Aorta (tissue), 5 donors: ENCODE measurements around the gene SFMBT2. TPM values are rescaled to one million over a fixed set of nuclear protein-coding genes. Genes with fewer than 3 reads are reported as not detected.

ENCODE experiments used
- ATAC-seq: fragments of 200-7000 bp; cut with Tn5 transposase; one replicate; pipeline ENCODE4 v1.9.1; 2022; ENCODE audit warnings: moderate library complexity; ENCODE audit not compliant: low FRiP score
- DNase-seq, 2 donors: peaks; one replicate each; pipeline ENCODE4 v3.0.0-alpha.2; 2020
- H3K27ac ChIP-seq, 2 donors: one replicate each; pipeline ENCODE4 v1.5.1; 2013; ENCODE audit warnings: low read length in 2 of 2, mild to moderate bottlenecking in 2 of 2, moderate library complexity in 2 of 2, control low read depth in 1 of 2, inconsistent platforms in 1 of 2, low read depth in 1 of 2
- H3K27me3 ChIP-seq, 2 donors: one replicate each; pipeline ENCODE4 v1.6.1; 2013; ENCODE audit warnings: control low read depth in 1 of 2, low read length in 1 of 2, mild to moderate bottlenecking in 1 of 2, moderate library complexity in 1 of 2; ENCODE audit not compliant: insufficient read depth in 2 of 2, control insufficient read depth in 1 of 2
- H3K36me3 ChIP-seq, 2 donors: one replicate each; pipeline ENCODE4 v1.6.1; 2013; ENCODE audit warnings: control low read depth in 1 of 2, low read length in 1 of 2, mild to moderate bottlenecking in 1 of 2; ENCODE audit not compliant: insufficient read depth in 2 of 2, control insufficient read depth in 1 of 2
- H3K4me1 ChIP-seq, 2 donors: one replicate each; pipeline ENCODE4 v1.6.1; 2013; ENCODE audit warnings: low read length in 2 of 2, control low read depth in 1 of 2, mild to moderate bottlenecking in 1 of 2, moderate library complexity in 1 of 2; ENCODE audit not compliant: insufficient read depth in 2 of 2, control insufficient read depth in 1 of 2
- H3K4me3 ChIP-seq, 2 donors: one replicate each; pipeline ENCODE4 v1.5.1; 2013; ENCODE audit warnings: low read length in 2 of 2, control low read depth in 1 of 2, mild to moderate bottlenecking in 1 of 2
- H3K9me3 ChIP-seq: one replicate; pipeline ENCODE4 v1.6.1; 2013; ENCODE audit warnings: mild to moderate bottlenecking, low read length; ENCODE audit not compliant: control insufficient read depth
- WGBS, 2 donors: extraction: QIAGEN DNeasy Blood & Tissue Kit; methylation state at CpG; one replicate each; pipeline ENCODE4 v1.1.7; 2013; 5-methylcytosine and 5-hydroxymethylcytosine counted together
- intact Hi-C, 2 donors: fragments of 100-400 bp; cut with DNase I; formaldehyde crosslinking; loops; one replicate each; pipeline versions ENCODE4 v1.14.2 to v1.15.0; 2022
- polyA plus RNA-seq, 2 donors: library from polyadenylated mRNA; stranded (reverse); fragments of 200-250 nt; gene quantifications; one replicate each; pipeline ENCODE4 v1.2.3, GENCODE V29; 2013
- total RNA-seq, 2 donors: library from RNA; stranded (reverse); fragmentation: NEBNext Ultra II Directional; extraction: Animal tissue kit (Norgen Biotek cat#: 25700); gene quantifications; one replicate each; pipeline ENCODE4 v1.2.1, GENCODE V29; 2021
- donor health status: healthy with polysubstance abuse.
- donor health status: Bipolar disorder and iron deficiency.
- donor health status: DM: no; HTN: no; CAD: no.
- donor health status: DM: no; HTN: no; CAD: no.
- donor health status: DM: yes; HTN: yes; CAD: no.

The SFMBT2 gene
- total and polyA plus RNA-seq, 4 donors, result 0.36 to 20.3 (median 5.2) TPM

GRCh38 chr10:7260412-7260900 is 150.4 kb downstream of the SFMBT2 start:
- 1 to 2% methylated on average over 3 of the region's 3 CpGs for WGBS, 2 donors
- ATAC-seq (peak; percentile 90), DNase-seq (peak in 1 of 2 donors; percentile 67)
- Histone ChIP-seq H3K27me3 (no peaks in the 10 kb centered on the region), H3K27ac (no peak overlapping the region), H3K4me1 (no peaks in the 10 kb centered on the region), H3K36me3 (no peaks in the 10 kb centered on the region), H3K4me3 (no peak overlapping the region), H3K9me3 (no peaks in the 10 kb centered on the region)
- intact Hi-C loops, result no loop called here

DNA sequence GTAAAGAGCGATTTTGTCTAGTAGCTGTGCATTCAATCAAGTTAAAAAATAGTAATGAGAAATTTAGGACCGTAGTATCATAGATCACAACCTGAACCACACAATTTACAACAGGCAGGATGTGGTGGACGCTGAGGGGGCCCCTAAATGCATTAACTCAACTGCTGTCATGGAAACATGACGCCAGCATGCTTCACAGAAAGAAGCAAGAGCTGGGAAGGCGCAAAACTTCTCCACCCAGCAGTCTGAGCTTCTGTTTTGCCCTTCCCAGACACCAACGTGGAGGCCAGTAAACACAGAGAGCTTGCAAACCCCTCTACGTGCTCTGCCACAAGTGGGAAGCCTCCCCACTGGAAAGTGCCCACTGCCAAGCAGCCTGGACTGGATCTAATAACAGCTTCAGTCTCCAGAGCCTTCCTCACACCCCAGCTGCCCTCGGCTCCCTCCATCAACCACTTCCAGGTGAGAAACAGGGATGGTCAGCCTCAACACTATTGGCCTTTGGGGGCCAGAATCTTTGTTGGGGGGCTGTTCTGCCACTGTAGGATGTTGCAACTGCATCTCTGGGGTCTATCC is 151.8 kb downstream of the SFMBT2 start:
- Histone ChIP-seq H3K36me3 (no peaks in the 10 kb centered on the region), H3K4me1 (no peaks in the 10 kb centered on the region), H3K27ac (no peak overlapping the region), H3K4me3 (no peak overlapping the region), H3K9me3 (no peaks in the 10 kb centered on the region), H3K27me3 (no peaks in the 10 kb centered on the region)
- 56 to 64% methylated on average over 8 of the region's 8 CpGs for WGBS, 2 donors
- DNase-seq (no peak), ATAC-seq (no peak)
- intact Hi-C loops, result no loop called here

- intact Hi-C loops, result no loop called here
- no peaks in the 10 kb centered on the region for H3K4me1 ChIP-seq
- H3K36me3 ChIP-seq, result no peaks in the 10 kb centered on the region
- 50 to 63% methylated on average over 2 of the region's 2 CpGs for WGBS, 2 donors
- ATAC-seq (no peak), DNase-seq (no peak)
- H3K27ac ChIP-seq, result no peak overlapping the region
- H3K4me3 ChIP-seq, result no peak overlapping the region
- H3K27me3 ChIP-seq, result no peaks in the 10 kb centered on the region
- H3K9me3 ChIP-seq, result peaks cover 2% of the 10 kb centered on the region
These were observed 155.3 kb downstream of the SFMBT2 start for GRCh38 chr10:7255517-7255916.

GRCh38 chr10:7251696-7252465 is 159.0 kb downstream of the SFMBT2 start:
- no peaks in the 10 kb centered on the region for H3K4me1 ChIP-seq
- H3K36me3 ChIP-seq, result no peaks in the 10 kb centered on the region
- WGBS, 2 donors, result 60% methylated on average over 12 of the region's 12 CpGs
- ATAC-seq (no peak), DNase-seq (no peak)
- H3K27ac ChIP-seq, result no peak overlapping the region
- no peak overlapping the region for H3K4me3 ChIP-seq
- H3K27me3 ChIP-seq, result no peaks in the 10 kb centered on the region
- intact Hi-C loops, result no loop called here
- peaks cover 2% of the 10 kb centered on the region for H3K9me3 ChIP-seq

DNA sequence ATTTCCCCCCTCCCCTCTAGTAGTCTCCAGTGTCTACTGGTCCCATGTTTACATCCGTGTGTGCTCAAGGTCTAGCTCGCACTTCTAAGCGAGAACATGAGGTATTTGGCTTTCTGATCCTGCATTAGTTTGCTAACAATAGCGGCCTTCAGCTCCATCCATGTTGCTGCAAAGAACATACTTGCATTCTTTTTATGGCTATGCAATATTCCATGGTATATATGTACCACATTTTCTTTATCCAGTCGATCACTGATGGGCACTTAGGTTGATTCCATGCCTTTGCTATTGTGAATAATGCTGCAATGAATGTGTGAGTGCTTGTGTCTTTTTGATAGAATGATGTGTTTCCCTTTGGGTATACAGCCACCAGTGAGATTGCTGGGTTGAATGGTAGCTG is 160.6 kb downstream of the SFMBT2 start:
- H3K4me1 ChIP-seq, result no peaks in the 10 kb centered on the region
- no peak for DNase-seq
- H3K4me3 ChIP-seq, result no peak overlapping the region
- no peak overlapping the region for H3K27ac ChIP-seq
- intact Hi-C loops, result no loop called here
- H3K9me3 ChIP-seq, result peaks cover 2% of the 10 kb centered on the region
- ATAC-seq, result no peak
- no peaks in the 10 kb centered on the region for H3K27me3 ChIP-seq
- WGBS, 2 donors, result 91 to 94% methylated on average over 5 of the region's 5 CpGs
- H3K36me3 ChIP-seq, result no peaks in the 10 kb centered on the region

GRCh38 chr10:7248585-7249164 is 162.2 kb downstream of the SFMBT2 start:
- 69 to 74% methylated on average over 11 of the region's 11 CpGs for WGBS, 2 donors
- Histone ChIP-seq H3K4me3 (no peak overlapping the region), H3K36me3 (no peaks in the 10 kb centered on the region), H3K27ac (no peak overlapping the region), H3K27me3 (no peaks in the 10 kb centered on the region), H3K4me1 (no peaks in the 10 kb centered on the region), H3K9me3 (peaks cover 2% of the 10 kb centered on the region)
- DNase-seq, result no peak
- intact Hi-C loops, result no loop called here
- no peak for ATAC-seq

GRCh38 chr10:7248148-7248547 is 162.7 kb downstream of the SFMBT2 start:
- 73% methylated on average over 8 of the region's 8 CpGs for WGBS, 2 donors
- H3K36me3 ChIP-seq, result no peaks in the 10 kb centered on the region
- DNase-seq (no peak), ATAC-seq (no peak)
- no peak overlapping the region for H3K4me3 ChIP-seq
- H3K4me1 ChIP-seq, result no peaks in the 10 kb centered on the region
- H3K9me3 ChIP-seq, result peaks cover 2% of the 10 kb centered on the region
- H3K27ac ChIP-seq, result no peak overlapping the region
- intact Hi-C loops, result no loop called here
- H3K27me3 ChIP-seq, result no peaks in the 10 kb centered on the region

DNA sequence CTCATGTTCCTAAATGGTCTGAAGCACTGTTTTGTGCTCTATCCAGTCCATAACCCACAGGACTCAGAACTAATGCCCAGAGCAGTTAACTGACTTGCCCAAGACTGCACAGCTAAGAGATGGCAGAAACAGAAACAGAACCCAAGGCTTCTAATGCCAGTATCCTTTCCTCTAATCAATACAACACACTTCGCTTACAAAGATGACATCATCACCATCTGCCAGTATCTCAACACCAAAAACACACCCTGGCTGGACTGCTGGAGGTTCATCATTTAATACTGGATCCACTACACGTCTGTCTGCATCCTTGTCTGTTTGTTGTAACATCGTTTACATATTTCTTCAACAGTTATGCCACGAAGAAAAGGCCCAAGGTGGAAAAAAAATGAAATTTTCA is 165.3 kb downstream of the SFMBT2 start:
- intact Hi-C loops, result no loop called here
- WGBS, 2 donors, result 75 to 76% methylated on average over 4 of the region's 4 CpGs

GRCh38 chr10:7243873-7244272 is 167.0 kb downstream of the SFMBT2 start:
- H3K4me1 ChIP-seq, result no peaks in the 10 kb centered on the region
- no peak for ATAC-seq
- H3K27me3 ChIP-seq, result no peaks in the 10 kb centered on the region
- no peak for DNase-seq
- H3K36me3 ChIP-seq, result no peaks in the 10 kb centered on the region
- intact Hi-C loops, result no loop called here
- 23 to 34% methylated on average over 3 of the region's 3 CpGs for WGBS, 2 donors
- no peak overlapping the region for H3K27ac ChIP-seq
- H3K4me3 ChIP-seq, result no peak overlapping the region
- no peaks in the 10 kb centered on the region for H3K9me3 ChIP-seq

More for the DNA sequence above, 165.3 kb downstream of the SFMBT2 start:
- DNase-seq, result no peak
- Histone ChIP-seq H3K4me3 (no peak overlapping the region), H3K4me1 (no peaks in the 10 kb centered on the region), H3K36me3 (no peaks in the 10 kb centered on the region), H3K27ac (no peak overlapping the region), H3K9me3 (no peaks in the 10 kb centered on the region), H3K27me3 (no peaks in the 10 kb centered on the region)
- no peak for ATAC-seq
